HG02623 (cell line): ENCODE data around the gene DIAPH2.
A peak's percentile ranks its signal among the peaks of the same experiment; 100 is the strongest.

ENCODE experiments used
- ATAC-seq: cut with Tn5 transposase; IDR thresholded peaks from one replicate; pipeline ENCODE4 v1.9.1; 2021; ENCODE audit warnings: moderate library complexity; ENCODE audit not compliant: unreplicated experiment

DIAPH2 gene

GRCh38 chrX:96684339-96685209, at the start of gene DIAPH2:
TSS of gene DIAPH2 (plus strand) at chrX:96684842.
- ATAC-seq: peak; percentile 84

GRCh38 chrX:96650023-96650422, 34.6 kb upstream of the DIAPH2 start:
- ATAC-seq: no peak

- ATAC-seq: no peak
These were observed 28.6 kb upstream of the DIAPH2 start for GRCh38 chrX:96655947-96656623.

- no peak for ATAC-seq
These were observed 2.1 kb upstream of the DIAPH2 start for GRCh38 chrX:96682516-96682915.

DNA sequence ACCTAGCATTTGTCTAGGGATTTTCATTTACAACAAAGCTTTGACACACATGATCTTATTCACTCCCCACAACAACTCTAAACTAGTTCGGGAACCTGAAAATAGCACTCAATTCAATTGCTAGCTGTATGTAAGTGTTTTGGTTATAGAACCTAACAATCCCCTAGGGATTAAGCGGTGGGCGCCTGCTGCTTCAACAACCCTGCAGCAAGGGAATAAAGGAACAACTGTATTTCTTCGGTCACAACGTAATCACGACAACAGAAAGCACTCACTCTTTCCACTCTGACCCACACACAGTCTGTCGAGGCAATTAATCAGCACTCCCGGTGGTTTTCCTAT, 674 bp upstream of the DIAPH2 start:
- ATAC-seq: no peak

GRCh38 chrX:96685210-96686099, 813 bp downstream of the DIAPH2 start:
- ATAC-seq: peak; percentile 30

- no peak for ATAC-seq
These were observed 3.1 kb downstream of the DIAPH2 start for GRCh38 chrX:96687776-96688175.

- ATAC-seq: no peak
These were observed 4.1 kb downstream of the DIAPH2 start for GRCh38 chrX:96688789-96689188.

DNA sequence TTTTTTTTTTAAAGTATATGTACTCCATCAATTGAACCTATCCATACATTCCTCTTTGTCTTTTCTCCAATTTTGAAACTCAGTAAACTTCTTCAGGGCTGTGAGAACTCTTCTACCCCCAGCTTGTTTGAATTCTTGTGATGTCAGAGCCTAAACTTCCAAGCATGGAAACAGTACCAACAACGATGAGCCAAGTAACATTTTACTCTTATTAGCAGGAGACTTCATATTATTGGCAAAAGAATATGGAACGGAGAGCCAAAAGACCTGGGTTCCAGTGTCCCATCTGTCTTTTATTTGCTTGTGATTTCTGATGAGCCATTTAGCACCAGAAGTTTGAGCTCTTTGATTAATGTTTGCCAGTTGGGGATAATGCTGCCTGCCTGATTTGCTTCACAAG, 5.3 kb downstream of the DIAPH2 start:
- ATAC-seq: no peak

DNA sequence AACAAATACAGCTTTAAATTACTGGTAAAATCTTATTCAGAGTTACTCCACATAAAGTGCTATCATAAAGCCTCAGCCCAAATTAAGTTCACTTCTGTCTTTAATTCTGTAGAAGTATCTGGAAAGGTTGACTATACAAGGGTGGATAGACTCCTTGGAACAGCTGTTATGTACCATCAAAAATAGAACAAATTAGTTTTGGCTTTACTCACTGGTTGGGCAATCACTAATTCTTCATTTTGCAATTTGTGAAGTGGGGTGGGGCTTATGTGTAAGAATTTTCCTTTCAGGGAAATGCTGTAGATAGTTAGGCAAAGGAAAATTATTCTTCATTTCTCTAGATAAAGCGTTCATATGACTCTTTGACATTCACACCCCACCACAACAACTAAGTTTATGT, 7.8 kb downstream of the DIAPH2 start:
- no peak for ATAC-seq

- no peak for ATAC-seq
These were observed 8.2 kb downstream of the DIAPH2 start for GRCh38 chrX:96692890-96693289.

- ATAC-seq: no peak
These were observed 8.8 kb downstream of the DIAPH2 start for GRCh38 chrX:96693407-96693806.

DNA sequence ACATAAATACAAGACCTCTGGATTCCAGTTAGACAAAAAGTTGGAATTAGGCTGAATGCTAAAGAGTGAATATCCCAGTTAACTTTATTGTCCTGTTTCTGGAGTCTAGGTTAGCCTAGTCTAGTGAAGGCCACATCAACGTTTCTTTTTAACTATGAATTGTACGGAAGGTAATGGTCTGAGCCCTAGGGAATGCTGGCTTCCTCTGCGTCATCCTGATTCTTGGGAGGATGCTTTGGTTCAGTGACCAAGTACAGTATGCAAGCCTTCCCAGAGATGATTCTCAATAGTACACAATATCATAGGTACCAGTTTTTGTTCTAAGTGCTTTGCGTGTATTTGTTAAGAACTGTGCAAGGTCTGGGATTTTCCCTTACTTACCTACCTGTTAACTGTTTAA, 11.8 kb downstream of the DIAPH2 start:
- ATAC-seq: no peak

DNA sequence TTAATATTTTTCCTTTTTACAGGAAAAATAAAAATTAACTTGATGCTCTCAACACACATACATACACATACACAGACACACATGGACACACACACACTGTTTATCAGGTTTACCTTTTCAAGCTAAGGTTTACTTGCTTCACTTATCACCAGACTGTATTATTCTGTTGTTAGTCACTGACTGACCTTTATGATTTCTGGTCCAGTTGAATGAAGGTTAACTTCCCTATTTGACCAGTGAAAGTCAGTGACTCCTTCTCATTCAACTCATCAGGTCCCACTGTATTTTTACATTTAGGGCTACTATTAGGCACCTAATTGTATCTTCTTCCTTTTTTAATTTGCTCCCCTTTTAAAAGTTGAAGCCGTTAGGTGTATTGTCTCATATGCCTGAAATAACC, 16.0 kb downstream of the DIAPH2 start:
- no peak for ATAC-seq

- no peak for ATAC-seq
These were observed 18.7 kb downstream of the DIAPH2 start for GRCh38 chrX:96703379-96703778.

GRCh38 chrX:96703816-96704215, 19.2 kb downstream of the DIAPH2 start:
- ATAC-seq: no peak

GRCh38 chrX:96704629-96705028, 20.0 kb downstream of the DIAPH2 start:
- ATAC-seq: no peak

DNA sequence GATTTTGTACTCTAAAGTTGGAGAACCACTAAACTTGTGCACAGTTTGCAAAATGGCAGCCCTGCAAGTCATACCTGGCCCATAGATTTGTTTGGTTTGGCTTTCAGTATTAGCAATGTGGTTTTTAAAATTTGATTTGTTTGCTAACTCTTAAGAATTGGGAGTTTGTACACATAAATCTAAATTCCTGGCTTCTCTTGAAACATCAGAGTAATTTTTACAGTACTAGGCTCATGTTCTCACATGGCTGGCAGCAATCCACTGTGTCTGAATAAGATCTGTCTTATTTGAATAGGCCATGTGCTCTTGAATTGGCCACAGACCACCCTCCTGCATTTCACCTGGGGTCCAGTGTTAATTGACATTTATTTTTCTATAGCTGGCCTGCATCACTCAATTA, 21.3 kb downstream of the DIAPH2 start:
- no peak for ATAC-seq

DNA sequence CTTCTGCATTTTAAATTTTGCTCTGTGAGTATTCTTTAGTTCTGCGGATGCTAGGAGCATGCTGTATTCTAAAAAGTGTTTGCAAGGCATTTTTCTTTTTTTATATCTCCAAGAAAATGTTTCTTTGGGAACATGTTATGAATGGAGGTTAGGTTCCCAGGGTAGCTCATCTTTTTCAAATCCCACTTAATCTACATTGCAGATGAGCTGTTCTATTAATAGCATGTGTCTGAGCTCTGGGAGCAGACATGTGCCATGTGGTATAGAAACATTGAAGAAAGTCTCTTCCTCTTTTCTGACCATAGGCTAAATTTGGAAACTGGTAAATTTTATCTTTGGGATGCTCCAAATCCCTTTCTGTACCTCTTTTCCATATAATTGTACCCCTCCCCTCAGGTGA, 23.2 kb downstream of the DIAPH2 start:
- no peak for ATAC-seq

- no peak for ATAC-seq
These were observed 25.4 kb downstream of the DIAPH2 start for GRCh38 chrX:96710031-96710430.

DNA sequence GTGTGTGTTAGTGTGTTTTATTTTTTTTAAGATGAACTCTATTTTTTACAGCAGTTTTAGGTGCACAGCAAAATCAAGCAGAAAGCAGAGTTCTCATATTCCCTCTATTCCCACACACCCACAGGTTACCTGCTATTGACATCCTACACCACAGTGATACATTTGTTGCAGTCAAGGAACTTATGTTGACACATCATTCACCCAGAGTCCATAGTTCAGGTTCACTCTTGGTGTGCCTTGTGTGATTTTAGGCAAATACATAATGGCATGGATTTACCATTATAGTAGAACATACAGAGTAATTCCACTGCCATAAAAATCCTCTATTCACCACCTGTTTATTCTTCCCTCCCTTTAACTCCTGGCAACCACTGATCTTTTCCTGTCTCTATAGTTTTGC, 28.7 kb downstream of the DIAPH2 start:
- ATAC-seq: no peak
